Fibroblast of skin of right quadriceps (primary cell): ENCODE measurements around the gene AP1S1.
A peak's percentile ranks its signal among the peaks of the same experiment; 100 is the strongest.
"Not testable (repeated sequence)": the region's sequence is repeated elsewhere in the genome, so short reads cannot be mapped to it uniquely, and the experiment has no call there.

ENCODE experiments used
- DNase-seq: peaks from one replicate; pipeline ENCODE4 v3.0.0-alpha.2; 2013

AP1S1 gene

DNA sequence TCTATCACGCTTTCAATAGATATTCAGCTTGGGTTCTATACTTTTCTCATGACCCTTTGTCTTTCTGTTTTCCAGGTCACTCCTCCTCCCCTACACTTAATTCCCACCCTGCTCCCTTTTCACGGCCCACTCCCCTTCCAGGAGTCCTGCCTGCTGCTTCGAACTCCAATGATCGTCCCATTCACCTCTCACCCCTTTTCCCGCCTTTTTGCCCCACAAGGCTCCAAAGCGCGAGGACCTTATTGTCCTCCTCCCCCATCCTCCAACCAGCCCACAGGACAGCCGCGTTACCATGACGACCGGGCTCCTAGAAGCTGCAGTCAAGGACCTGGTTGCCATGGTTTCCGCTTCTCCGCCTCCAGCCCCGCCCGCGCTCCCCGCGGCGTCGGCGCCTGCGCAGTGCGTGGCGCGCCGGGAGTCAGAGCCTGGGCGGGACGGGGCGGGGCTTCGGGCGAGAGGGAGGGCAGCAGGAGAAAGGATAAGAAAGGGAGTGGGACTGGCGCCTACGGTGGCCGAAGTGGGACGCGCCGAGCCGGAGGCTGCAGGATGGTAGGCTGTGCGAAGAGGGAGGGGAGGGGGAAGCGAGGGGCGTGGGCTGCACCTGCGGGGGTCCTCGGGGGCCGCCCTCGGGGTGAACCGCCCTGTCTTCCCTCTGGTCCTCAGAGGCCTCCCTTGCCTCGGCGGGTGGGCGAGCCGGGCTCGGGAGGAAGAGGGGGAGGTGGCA lies at the start of gene AP1S1:
Gene AP1S1 (plus strand): TSS at position 508 of the 724 bp plus-strand sequence. CDS start 39 bp downstream, at position 547.
- DNase-seq = peak; percentile 96

DNA sequence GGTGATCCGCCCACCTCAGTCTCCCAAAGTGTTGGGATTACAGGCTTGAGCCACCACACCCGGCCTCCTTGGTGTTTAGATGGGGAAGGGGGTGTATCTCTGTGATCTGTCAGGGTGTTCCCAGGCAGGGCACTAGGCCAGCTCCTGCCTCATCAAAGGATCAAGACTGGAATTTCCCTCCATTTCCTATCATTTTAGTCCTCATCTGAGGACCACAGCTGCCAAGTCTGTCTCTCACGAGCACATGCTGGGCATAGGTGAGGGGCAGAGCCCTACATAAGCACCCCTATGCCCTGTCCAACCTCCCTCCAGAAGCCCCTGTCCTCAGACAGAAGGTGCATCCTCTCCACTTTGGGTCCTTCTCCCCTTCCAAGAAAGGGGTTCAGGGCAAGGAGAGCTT lies 49.5 kb upstream of the AP1S1 start:
- DNase-seq = no peak

DNA sequence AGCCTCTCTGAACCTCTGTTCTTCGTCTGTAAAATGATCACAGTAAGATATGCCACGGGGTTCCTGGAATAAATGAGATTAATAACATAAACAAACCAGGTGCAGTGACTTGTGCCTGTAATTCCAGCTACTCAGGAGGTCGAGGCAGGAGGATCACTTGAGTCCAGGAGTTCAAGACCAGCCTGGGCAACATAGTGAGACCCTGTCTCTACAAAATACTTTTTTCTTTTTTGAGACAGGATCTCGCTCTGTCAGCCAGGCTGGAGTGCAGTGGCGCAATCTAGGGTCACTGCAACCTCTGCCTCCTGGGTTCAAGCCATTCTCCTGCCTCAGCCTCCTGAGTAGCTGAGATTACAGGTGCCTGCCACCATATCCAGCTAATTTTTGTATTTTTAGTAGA lies 49.0 kb upstream of the AP1S1 start:
- DNase-seq = not testable (repeated sequence)

DNA sequence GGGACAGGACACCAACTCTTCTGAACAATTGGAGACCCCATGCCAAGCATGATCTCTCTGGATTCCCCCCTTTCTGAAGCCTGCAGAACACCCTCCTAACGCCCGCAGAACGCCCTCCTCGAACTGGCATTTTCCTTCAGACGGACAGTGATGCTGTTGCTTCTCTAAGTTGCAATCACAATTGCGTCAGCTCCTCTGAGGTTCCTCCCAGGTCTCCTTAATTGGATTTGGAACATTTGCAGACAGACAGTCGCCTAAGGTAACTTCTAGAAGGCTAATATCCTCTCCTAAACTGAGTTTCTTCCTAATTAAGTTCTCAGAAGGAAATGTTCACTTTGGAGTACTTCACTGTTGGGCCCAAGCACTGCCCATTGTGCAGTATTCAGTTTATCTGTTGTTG lies 47.9 kb upstream of the AP1S1 start:
- no peak for DNase-seq

DNA sequence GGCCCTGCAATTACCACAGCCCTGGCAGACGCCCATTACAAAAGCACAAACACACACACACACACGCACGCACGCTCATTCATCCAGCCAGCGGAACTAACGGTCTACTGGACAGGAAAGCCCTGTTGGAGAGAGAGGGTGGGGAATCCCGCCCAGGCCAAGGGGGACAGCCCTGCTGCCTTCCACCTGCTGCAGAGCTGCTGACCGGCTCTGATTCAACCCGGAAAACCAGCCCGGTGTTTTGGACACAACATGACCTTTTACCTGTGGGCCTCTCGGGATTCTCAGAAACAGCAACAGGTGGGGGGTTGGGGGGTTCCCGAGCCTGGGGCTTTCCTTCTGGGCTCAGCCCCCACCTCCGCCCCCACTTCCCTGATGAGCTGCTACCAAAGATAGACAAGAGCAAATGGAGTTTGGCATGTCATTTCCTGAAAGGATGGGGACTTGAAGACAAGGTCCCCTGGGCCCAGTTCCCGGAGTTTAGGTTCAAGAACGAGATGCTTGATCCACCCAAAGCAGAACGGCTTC lies 45.9 kb upstream of the AP1S1 start:
- DNase-seq = peak; percentile 40

DNA sequence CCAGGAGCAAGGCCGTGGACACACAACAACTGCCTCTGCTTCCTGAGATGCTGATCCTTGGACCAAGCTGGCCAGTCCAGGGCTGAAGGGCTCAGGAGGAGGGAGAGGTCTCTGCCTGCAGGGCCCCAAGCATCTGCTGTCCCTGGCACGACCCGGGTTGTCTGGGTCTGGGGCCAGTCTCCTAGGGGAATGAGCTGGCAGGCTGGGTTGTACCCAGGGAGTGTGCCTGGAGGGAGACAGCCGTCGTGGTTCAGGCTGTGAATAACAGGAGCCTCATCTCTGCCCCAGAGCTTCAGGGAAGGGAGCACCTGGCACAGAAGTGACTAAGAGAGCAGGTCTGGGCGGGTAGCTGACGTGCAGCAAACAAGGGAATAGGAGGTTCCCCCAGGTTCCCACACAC lies 45.3 kb upstream of the AP1S1 start:
- DNase-seq = no peak

DNA sequence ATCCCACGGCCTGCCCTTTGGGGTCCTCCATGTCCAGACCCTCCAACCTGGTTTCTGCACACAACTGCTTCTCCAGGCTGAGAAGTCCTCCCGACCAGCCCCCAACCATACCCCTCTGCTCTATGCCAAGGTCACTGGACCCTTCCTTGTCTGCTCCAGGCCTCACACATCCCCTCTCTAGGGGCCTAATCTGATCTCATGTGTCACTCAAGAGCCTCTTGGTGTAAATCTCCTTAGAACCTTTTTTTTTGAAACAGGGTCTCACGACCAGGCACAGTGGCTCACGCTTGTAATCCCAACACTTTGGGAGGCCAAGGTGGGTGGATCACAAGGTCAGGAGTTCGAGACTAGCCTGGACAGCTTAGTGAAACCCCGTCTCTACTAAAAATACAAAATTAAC lies 44.9 kb upstream of the AP1S1 start:
- DNase-seq = no peak

DNA sequence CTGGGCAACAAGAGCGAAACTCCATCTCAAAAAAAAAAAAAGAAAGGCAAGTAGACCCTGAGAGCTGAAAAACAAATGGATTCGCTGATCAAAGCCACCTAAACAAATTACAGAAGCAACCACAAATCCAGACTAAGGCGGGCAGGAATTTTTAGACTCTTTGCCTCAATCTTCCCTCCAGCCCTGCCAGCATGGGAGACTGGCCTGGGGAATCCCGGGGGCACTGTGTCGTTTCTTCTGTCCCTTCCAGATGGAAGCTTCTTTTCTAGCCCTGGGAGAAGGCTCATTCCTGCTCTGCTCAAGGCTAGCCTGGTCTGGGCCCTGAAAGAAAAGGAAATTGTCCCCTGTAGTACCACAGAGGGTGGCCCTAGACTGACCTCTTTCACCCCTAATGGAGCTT lies 43.0 kb upstream of the AP1S1 start:
- no peak for DNase-seq

DNA sequence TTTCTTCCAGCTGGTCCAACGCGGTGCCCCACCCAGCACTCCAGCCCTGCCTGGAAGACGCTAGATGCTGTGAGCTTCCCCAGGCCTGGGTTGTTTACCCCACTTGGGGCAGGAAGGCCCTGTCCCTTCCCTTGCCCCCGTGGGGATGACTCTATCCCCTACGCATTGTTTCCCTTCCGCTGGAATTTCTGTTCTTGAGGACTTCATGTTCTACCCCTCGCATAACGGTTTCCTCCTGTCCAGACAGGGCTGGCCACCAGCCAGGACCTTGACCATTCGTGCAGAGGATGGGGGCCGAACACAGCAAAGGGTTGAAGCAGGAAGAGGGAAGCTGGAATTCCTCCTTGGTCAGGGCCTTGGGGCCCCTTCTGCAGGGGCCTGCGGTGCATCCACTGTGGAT lies 42.0 kb upstream of the AP1S1 start:
- DNase-seq = no peak

DNA sequence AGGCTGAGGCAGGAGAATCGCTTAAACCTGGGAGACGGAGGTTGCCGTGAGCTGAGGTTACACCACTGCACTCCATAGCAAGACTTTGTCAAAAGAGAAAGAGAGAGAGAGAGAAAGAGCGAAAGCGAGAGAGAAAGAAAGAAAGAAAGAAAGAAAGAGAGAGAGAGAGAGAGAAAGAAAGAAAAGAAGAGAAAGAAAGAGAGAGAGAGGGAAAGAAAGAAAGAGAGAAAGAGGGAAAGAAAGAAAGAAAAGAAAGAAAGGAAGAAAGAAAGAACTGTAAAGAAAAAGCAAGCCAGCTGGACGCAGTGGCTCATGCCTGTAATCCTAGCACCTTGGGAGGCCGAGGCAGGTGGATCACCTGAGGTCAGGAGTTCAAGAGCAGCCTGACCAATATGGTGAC lies 41.1 kb upstream of the AP1S1 start:
- not testable (repeated sequence) for DNase-seq

DNA sequence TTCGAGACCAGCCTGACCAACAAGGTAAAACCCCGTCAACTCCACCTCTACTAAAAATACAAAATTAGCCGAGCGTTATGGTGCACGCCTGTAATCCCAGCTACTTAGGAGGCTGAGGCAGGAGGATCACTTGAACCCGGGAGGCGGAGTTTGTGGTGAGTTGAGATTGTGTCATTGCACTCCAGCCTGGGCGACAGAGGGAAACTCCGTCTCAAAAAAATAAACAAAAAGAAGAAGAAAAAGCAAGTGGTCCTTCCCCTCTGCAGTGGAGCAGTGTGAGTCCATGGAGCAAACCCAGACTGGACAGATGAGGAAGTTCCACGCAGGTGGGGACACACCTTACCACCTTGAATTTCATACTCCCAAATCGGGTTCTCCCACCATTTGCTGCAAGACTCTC lies 40.4 kb upstream of the AP1S1 start:
- no peak for DNase-seq

DNA sequence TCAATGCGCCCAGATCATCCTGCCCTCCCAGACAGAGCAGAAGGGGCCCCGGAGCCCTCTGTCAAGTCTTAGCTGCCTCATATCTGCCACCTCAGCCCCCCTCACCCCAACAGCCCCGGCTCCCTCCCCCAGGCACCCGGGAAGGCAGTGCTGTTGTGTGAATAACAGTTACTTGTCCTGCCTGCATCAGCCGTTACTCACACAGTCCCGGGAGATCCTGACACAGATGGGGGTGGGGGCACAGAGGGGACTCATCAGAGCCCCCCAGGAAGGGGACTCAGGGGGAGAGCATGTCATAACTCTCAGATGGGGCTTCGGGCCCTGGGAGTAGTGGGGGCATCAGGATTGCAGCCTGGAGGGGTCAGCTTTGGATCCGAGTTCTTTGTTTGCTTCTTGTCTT lies 39.8 kb upstream of the AP1S1 start:
- DNase-seq = peak; percentile 73

DNA sequence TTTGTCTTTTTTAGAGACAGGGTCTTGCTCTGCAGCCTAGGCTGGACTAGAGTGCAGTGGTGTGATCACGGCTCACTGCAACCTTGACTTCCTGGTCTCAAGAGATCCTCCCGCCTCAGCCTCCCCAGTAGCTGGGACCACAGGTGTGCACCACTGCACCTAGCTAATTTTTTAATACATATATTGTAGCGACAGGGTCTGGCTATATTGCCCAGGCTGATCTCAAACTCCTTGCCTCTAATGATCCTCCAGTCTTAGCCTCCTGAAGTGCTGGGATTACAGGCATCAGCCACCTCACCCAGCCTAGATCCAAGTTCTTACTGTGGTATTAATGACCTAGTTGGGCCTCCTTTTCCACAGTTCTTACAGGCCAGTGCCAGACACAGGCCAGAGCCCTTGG lies 39.1 kb upstream of the AP1S1 start:
- DNase-seq = no peak

DNA sequence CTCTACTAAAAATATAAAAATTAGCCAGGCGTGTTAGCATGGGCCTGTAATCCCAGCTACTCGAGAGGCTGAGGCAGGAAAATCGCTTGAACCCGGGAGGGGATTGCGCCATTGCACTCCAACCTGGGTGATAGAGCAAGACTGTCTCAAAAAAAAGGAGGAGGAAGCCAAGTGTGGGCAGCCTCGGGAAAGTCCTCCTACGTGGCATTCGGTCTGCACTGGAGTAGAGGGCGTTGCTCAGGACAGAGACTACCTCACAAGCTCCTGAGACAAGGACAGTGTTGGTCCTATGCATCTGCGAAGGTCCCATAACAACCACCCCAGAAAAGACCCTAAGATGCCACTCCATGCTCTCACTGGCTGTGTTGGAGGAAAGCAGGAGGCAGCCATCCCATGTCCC lies 37.4 kb upstream of the AP1S1 start:
- no peak for DNase-seq

DNA sequence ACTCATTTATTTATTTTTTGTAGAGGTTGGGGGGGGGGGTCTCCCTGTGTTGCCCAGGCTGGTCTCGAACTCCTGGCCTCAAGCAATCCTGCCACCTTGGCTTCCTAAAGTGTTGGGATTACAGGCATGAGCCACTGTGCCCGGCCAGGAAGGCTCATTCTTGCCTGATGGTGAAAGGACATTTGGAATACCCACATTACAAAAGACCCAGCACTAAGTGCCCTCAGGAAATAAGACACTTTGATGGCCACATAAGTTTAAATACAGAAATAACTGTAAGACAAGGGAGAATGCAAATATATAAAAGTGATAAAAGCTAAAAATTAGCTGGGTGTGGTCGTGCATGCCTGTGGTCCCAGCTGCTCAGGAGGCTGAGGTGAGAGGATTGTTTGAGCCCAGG lies 35.4 kb upstream of the AP1S1 start:
- no peak for DNase-seq

DNA sequence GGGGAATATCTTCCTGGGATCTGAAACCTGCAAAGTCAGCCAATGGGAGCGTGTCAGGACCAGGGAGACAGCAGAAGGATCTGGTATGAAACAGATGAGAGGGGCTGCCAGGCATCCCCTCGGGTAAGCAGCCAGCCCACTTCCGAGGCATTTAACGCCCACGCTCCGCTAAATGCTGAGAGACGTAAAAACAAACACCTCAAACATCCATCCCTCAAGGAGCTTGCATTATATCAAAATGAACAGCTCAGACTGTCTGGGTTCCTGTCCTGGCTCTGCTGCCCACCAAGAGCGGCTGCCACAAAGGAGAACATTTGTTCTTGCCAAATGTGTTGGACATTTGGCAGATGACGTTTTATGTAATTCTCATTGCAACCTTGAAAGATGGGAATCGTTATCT lies 34.4 kb upstream of the AP1S1 start:
- peak; percentile 63 for DNase-seq

DNA sequence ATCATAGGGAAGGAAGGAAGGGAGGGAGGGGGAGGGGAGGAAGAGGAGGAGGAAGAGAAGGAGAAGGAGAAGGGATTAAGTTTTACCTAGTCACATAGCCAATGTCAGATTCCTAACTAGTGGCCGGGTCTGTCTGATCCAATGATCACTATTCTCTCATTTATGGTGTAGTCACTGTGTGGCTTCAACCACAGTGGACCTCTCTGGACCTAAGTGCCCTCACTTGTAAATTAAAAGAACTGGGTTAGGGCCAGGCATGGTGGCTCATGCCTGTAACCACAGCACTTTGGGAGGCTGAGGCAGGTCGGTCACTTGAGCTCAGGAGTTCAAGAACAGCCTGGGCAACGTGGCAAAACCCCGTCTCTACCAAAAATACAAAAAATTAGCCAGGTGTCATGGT lies 34.0 kb upstream of the AP1S1 start:
- no peak for DNase-seq

DNA sequence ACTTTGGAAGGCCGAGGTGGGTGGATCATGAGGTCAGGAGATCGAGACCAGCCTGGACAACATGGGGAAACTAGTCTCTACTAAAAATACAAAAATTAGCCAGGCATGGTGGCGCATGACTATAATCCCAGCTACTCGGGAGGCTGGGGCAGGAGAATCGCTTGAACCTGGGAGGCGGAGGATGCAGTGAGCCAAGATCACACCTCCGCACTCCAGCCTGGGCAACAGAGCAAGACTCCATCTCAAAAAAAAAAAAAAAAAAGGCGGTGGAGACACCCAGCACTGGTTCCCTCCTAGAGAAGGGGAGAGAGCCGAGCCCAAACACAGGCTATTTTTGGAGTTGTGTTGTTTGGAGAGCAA lies 32.7 kb upstream of the AP1S1 start:
- DNase-seq = not testable (repeated sequence)

DNA sequence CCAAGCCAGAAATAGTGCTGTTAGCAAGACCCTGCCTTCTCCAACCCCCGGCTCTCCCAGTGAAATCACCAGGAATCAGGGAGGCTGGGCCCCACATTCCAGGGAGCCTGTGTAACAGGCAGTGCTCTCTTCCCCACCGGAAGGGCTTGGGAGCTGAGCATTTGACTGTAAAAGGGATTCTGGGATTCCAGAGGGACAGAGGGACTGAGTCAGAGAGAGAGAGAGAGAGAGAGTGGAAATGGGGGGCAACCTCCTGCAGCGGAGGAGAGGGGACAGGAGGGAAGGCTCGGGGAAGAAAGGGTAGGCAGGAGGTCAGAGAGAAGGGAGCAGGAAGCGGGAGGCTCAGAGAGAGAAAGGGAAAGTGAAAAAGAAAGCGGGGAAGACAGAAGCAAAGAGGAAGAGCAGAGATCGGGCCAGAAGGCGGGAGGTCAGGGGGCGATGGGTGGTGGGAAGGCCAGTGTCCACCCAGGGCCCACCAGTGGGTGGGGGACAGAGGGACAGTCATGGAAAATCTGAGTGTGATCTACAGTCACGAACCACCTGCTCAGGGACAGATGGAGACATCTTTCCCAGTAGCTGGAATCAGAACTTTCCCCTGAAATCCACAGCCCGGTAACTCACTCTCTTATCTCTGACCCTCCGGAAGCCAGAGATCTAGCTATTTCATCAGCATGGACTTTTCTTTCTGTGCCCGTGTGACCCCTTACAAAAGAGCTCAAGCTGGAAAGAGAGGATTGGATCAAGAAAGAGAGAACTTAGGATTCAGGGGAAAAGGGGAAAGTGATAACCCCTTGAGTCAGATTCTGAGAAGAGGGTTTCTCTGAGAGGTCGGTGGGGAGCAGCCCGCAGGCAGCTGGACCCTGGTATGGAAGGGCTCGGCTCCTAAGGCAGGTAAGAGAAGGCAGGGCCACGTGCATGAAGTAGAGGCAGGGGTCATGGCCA lies 32.0 kb upstream of the AP1S1 start:
- DNase-seq = peak; percentile 100

DNA sequence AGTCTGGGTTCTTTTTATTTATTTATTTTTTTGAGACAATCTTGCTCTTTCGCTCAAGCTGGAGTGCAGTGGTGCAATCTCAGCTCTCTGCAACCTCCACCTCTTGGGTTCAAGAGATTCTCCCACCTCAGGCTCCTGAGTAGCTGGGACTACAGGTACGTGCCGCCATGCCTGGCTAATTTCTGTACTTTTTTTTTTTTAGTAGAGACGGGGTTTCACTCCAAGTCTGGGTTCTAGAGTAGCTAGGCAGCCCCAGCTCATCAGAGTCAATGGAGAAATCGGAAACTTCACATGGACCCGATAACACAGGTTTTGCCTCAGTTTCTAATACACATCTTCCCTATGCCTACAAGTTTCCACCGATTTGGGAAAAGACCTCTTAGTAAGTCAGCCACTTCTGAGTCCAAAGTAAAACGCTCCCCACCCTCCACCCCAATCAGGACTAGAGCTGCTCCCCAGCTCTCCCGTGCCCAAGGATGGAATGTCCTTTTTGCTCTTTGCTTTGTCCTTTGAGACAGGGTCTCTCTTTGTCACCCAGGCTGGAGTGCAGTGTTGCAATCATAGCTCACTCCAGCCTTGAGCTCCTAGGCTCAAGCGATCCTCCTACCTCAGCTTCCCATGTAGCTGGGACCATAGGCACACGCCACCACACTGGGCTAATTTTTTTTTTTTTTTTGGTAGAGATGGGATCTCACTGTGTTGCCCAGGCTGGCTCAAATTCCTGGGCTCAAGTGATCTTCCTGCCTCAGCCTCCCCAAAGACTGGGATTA lies 31.2 kb upstream of the AP1S1 start:
- DNase-seq = no peak

DNA sequence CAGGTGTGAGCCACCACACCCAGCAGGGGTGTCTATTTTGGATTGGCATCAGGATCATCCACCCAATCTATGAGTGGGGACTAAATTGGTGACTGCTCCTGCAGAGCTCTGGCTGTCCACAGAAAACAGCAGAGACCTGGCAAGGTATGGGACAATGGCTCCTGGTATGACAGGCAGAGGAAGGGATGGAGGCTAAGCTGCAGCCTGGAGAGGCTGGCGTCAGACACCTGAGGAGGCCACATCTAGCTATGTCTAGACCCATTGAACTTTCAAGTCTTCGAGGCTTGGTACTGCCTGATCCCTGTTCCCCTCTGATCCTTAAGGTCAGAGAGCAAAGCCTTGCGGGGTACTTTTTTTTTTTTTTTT lies 30.6 kb upstream of the AP1S1 start:
- DNase-seq = no peak

DNA sequence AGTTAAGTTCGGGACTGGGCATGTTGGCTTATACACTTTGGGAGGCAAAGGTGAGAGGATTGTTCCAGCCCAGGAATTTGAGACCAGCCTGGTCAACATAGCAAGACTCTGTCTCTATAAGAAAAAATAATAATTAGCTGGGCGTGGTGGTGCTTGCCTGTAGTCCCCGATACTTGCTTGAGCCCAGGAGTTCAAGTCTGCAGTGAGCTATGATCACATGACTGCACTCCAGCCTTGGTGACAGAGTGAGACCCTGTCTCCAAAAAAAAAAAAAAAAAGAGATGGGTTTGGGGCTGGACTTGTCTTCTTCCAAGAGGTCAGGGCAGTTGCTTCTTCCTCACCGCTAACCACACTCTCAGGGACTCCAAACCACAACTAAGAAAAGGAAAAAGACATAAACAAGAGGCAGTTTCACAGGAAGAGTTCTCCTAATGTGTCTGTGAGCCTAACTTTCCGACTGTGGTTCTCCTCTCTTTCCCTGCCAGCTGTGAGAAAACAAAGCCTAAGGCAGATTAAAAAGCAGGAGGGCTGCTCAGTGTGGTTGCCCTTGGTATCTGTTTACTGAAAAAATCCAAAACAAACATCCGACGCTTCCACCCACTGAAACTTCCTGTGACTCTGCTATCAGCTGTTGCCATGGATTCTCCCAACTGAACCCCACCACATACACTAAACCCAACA lies 29.8 kb upstream of the AP1S1 start:
- peak; percentile 75 for DNase-seq
